Activated T-helper 9 cell treated with anti-CD3 and anti-CD28 coated beads, Interleukin-2, amount 50 U/mL, for 16 hours (primary cell): ENCODE results near the gene KDM2A.
"Not testable (repeated sequence)": the region's sequence is repeated elsewhere in the genome, so short reads cannot be mapped to it uniquely, and the experiment has no call there.

Source experiments
- DNase-seq: peaks from one replicate; pipeline ENCODE4 v3.0.0-alpha.2; 2020; ENCODE audit warnings: low read depth

KDM2A gene

GRCh38 chr11:67117672-67118180, 1.3 kb upstream of the KDM2A start:
- DNase-seq, result peak; percentile 20

GRCh38 chr11:67118181-67118766, 789 bp upstream of the KDM2A start:
- peak; percentile 35 for DNase-seq

- peak; percentile 3 for DNase-seq
These were observed 725 bp downstream of the KDM2A start for GRCh38 chr11:67119585-67120391.

- no peak for DNase-seq
These were observed 1.4 kb downstream of the KDM2A start for GRCh38 chr11:67120456-67120855.

GRCh38 chr11:67120881-67121710, 2.0 kb downstream of the KDM2A start:
- no peak for DNase-seq

- not testable (repeated sequence) for DNase-seq
These were observed 4.7 kb downstream of the KDM2A start for GRCh38 chr11:67123801-67124200.

GRCh38 chr11:67126243-67126642, 7.2 kb downstream of the KDM2A start:
- DNase-seq, result not testable (repeated sequence)

GRCh38 chr11:67126986-67127385, 7.9 kb downstream of the KDM2A start:
- no peak for DNase-seq

- not testable (repeated sequence) for DNase-seq
These were observed 11.8 kb downstream of the KDM2A start for GRCh38 chr11:67130861-67131260.

GRCh38 chr11:67136156-67136555, 17.1 kb downstream of the KDM2A start:
- DNase-seq, result no peak

GRCh38 chr11:67138922-67139321, 19.9 kb downstream of the KDM2A start:
- no peak for DNase-seq

GRCh38 chr11:67146516-67147226, 27.6 kb downstream of the KDM2A start:
- DNase-seq, result no peak

GRCh38 chr11:67153971-67154370, 34.9 kb downstream of the KDM2A start:
- no peak for DNase-seq

GRCh38 chr11:67154726-67155125, 35.7 kb downstream of the KDM2A start:
- DNase-seq, result no peak

- DNase-seq, result no peak
These were observed 38.6 kb downstream of the KDM2A start for GRCh38 chr11:67157691-67158090.

- no peak for DNase-seq
These were observed 39.2 kb downstream of the KDM2A start for GRCh38 chr11:67158221-67158620.

- no peak for DNase-seq
These were observed 41.0 kb downstream of the KDM2A start for GRCh38 chr11:67160045-67160444.

- no peak for DNase-seq
These were observed 42.1 kb downstream of the KDM2A start for GRCh38 chr11:67160872-67161783.

- DNase-seq, result no peak
These were observed 43.9 kb downstream of the KDM2A start for GRCh38 chr11:67163006-67163405.

- no peak for DNase-seq
These were observed 46.6 kb downstream of the KDM2A start for GRCh38 chr11:67165623-67166022.

GRCh38 chr11:67167091-67167490, 48.0 kb downstream of the KDM2A start:
- DNase-seq, result no peak
